Heart left ventricle (tissue), 16 donors: ENCODE results near the gene EP400. TPM values are rescaled to one million over a fixed set of nuclear protein-coding genes. Genes with fewer than 3 reads are reported as not detected.

Experiments
- ATAC-seq, 4 donors: fragments of 200-7000 bp; cut with Tn5 transposase; one replicate each; pipeline ENCODE4 v1.9.1; 2020 to 2022; ENCODE audit warnings: moderate library complexity in 4 of 4, mild to moderate bottlenecking in 3 of 4, moderate number of reproducible peaks in 1 of 4
- DNase-seq, 5 donors: peaks; one replicate each; pipeline ENCODE4 v3.0.0-alpha.2; 2020
- H3K27ac ChIP-seq, 12 donors: fragments of 200-600 bp; sonication (generic) in 4 of 12; one replicate each; pipeline versions ENCODE4 v1.5.0 to v1.8.0; 2016 to 2022; ENCODE audit warnings: mild to moderate bottlenecking in 2 of 12
- H3K27me3 ChIP-seq, 9 donors: fragments of 200-600 bp; sonication (generic) in 2 of 9; one replicate each; pipeline versions ENCODE4 v1.5.1 to v1.8.0; 2016 to 2022; ENCODE audit warnings: mild to moderate bottlenecking in 3 of 9
- H3K36me3 ChIP-seq, 9 donors: fragments of 200-600 bp; sonication (generic) in 2 of 9; one replicate each; pipeline versions ENCODE4 v1.5.0 to v1.8.0; 2018 to 2022; ENCODE audit warnings: mild to moderate bottlenecking in 2 of 9
- H3K4me1 ChIP-seq, 12 donors: fragments of 200-600 bp; sonication (generic) in 4 of 12; one replicate each; pipeline versions ENCODE4 v1.5.0 to v1.8.0; 2016 to 2022; ENCODE audit warnings: mild to moderate bottlenecking in 3 of 12
- H3K4me3 ChIP-seq, 12 donors: fragments of 200-600 bp; sonication (generic) in 4 of 12; one replicate each; pipeline versions ENCODE4 v1.5.0 to v1.8.0; 2017 to 2022; ENCODE audit warnings: mild to moderate bottlenecking in 9 of 12, moderate library complexity in 4 of 12
- H3K9me3 ChIP-seq, 12 donors: fragments of 200-600 bp; sonication (generic) in 4 of 12; one replicate each; pipeline versions ENCODE4 v1.5.0 to v1.8.0; 2016 to 2022; ENCODE audit warnings: mild to moderate bottlenecking in 1 of 12
- CTCF ChIP-seq, 12 donors: fragments of 200-600 bp; sonication (generic) in 4 of 12; IDR thresholded peaks; one replicate each; pipeline versions ENCODE4 v1.5.0 to v1.8.0; 2018 to 2022; ENCODE audit warnings: antibody characterized with exemption in 12 of 12, mild to moderate bottlenecking in 5 of 12
- POLR2A ChIP-seq, 2 donors: fragments of 450-650 bp; IDR thresholded peaks; one replicate each; pipeline ENCODE4 v1.6.1; 2017; ENCODE audit warnings: antibody characterized with exemption in 2 of 2, mild to moderate bottlenecking in 2 of 2, moderate library complexity in 2 of 2
- WGBS, 4 donors: extraction: QIAGEN DNeasy Blood & Tissue Kit in 2 of 4; methylation state at CpG; one replicate each; pipeline versions ENCODE4 v1.1.5 to v1.1.7; 2013 to 2018; 5-methylcytosine and 5-hydroxymethylcytosine counted together
- intact Hi-C, 10 donors: fragments of 100-400 bp; cut with DNase I; formaldehyde crosslinking; loops; one replicate each; pipeline versions ENCODE4 v1.11.1 to v1.14.2; 2022
- polyA plus RNA-seq, 2 donors: library from polyadenylated mRNA; stranded (reverse); fragments of 200-250 nt; gene quantifications; one replicate each; pipeline ENCODE4 v1.2.3, GENCODE V29; 2013
- total RNA-seq, 9 donors: library from RNA; depleted of rRNA in 2 of 9; stranded (reverse); fragments of >200 nt in 2 of 9; fragmentation: NEBNext Ultra II Directional in 3 of 9; extraction: Animal tissue kit (Norgen Biotek cat#: 25700) in 3 of 9; gene quantifications; one replicate each; pipeline versions ENCODE4 v1.1.0 to v1.2.4, GENCODE V29; 2016 to 2023
- donor health status: ischemic (EF 13 %, LVEDD 7.1; RV severe dilation, severe dysfunction).
- donor health status: healthy with polysubstance abuse.
- donor health status: DM: no; HTN: yes; CAD: no.
- donor health status: DM: no; HTN: no; CAD: no.
- donor health status: ischemic (EF 25% LVEDD 6.9; RV normal size, moderate dysfunction).
- donor health status: ischemic (EF 25% LVEDD 5.7; RV mildly dilated, moderate dysfunction).
- donor health status: healthy.
- donor health status: DM: yes; HTN: yes; CAD: no.
- donor health status: ischemic (EF 35%, LVEDD 5.7; RV mildly dilated, moderate dysfunction).
- donor health status: nonischemic (EF 11% LVEDD 7.7; RV severe dilation, severe dysfunction).
- donor health status: DM: yes; HTN: yes; CAD: no.
- donor health status: PGD.
- donor health status: ischemic (EF 29% LVEDD 5.4; RV normal size, mild dysfunction).
- donor health status: nonischemic (EF 23%, LVEDD 6.1; RV moderate dilation, normal function).

The EP400 gene
- total and polyA plus RNA-seq, 11 donors, result 9.8 to 27.8 (median 13.5) TPM

GRCh38 chr12:132030367-132031038 is 80.8 kb downstream of the EP400 start:
- intact Hi-C loops, result no loop called here
- peak; percentile 89 to 96 (median 92) for ATAC-seq
- peak overlapping the region in 11 of 12 donors; percentile 36 to 87 (median 72) for H3K27ac ChIP-seq
- peaks cover 0 to 100% (median 95%) of the 10 kb centered on the region in 9 donors for H3K36me3 ChIP-seq
- no peaks in the 10 kb centered on the region for H3K9me3 ChIP-seq
- peaks cover 0 to 19% (median 0%) of the 10 kb centered on the region in 12 donors for H3K4me1 ChIP-seq
- H3K27me3 ChIP-seq, result no peaks in the 10 kb centered on the region
- WGBS, 4 donors, result 58 to 77% (median 72%) methylated on average over 11 of the region's 11 CpGs
- peak; percentile 53 to 77 (median 60) for DNase-seq
- TF ChIP-seq POLR2A (IDR thresholded peaks at IDR 0.05) (no peak), CTCF (IDR thresholded peaks at IDR 0.05) (no peak)
- no peak overlapping the region for H3K4me3 ChIP-seq

GRCh38 chr12:132033627-132034026 is 83.9 kb downstream of the EP400 start:
- ATAC-seq (no peak), DNase-seq (no peak)
- TF ChIP-seq CTCF (IDR thresholded peaks at IDR 0.05) (no peak), POLR2A (IDR thresholded peaks at IDR 0.05) (no peak)
- H3K36me3 ChIP-seq, result peaks cover 0 to 99% (median 92%) of the 10 kb centered on the region in 9 donors
- intact Hi-C loops, result no loop called here
- WGBS, 4 donors, result 93 to 96% (median 95%) methylated on average over 5 of the region's 5 CpGs
- no peaks in the 10 kb centered on the region for H3K9me3 ChIP-seq
- no peak overlapping the region for H3K27ac ChIP-seq
- peaks cover 0 to 19% (median 0%) of the 10 kb centered on the region in 12 donors for H3K4me1 ChIP-seq
- no peaks in the 10 kb centered on the region for H3K27me3 ChIP-seq
- H3K4me3 ChIP-seq, result no peak overlapping the region

- intact Hi-C loops, result no loop called here
- 93 to 96% (median 95%) methylated on average over 31 of the region's 31 CpGs for WGBS, 4 donors
- Histone ChIP-seq H3K27me3 (no peaks in the 10 kb centered on the region), H3K4me3 (no peak overlapping the region), H3K9me3 (no peaks in the 10 kb centered on the region), H3K27ac (no peak overlapping the region), H3K4me1 (peaks cover 0 to 8% (median 0%) of the 10 kb centered on the region in 12 donors), H3K36me3 (peaks cover 0 to 96% (median 87%) of the 10 kb centered on the region in 9 donors)
- TF ChIP-seq POLR2A (IDR thresholded peaks at IDR 0.05) (no peak), CTCF (IDR thresholded peaks at IDR 0.05) (no peak)
- no peak for ATAC-seq
- DNase-seq, result peak in 1 of 5 donors; percentile 24
Measured at GRCh38 chr12:132036063-132036683, 86.4 kb downstream of the EP400 start.

GRCh38 chr12:132040906-132041606 is 91.3 kb downstream of the EP400 start:
- Histone ChIP-seq H3K9me3 (no peaks in the 10 kb centered on the region), H3K27me3 (no peaks in the 10 kb centered on the region), H3K36me3 (peaks cover 2 to 97% (median 87%) of the 10 kb centered on the region in 9 donors), H3K4me3 (no peak overlapping the region), H3K27ac (no peak overlapping the region), H3K4me1 (no peaks in the 10 kb centered on the region)
- intact Hi-C loops, result no loop called here
- DNase-seq, result peak in 1 of 5 donors; percentile 40
- TF ChIP-seq POLR2A (IDR thresholded peaks at IDR 0.05) (no peak), CTCF (IDR thresholded peaks at IDR 0.05) (no peak)
- no peak for ATAC-seq
- 89 to 93% (median 92%) methylated on average over 20 of the region's 20 CpGs for WGBS, 4 donors
